T-helper 2 cell treated with Interferon-gamma antibody and Interleukin-4, amounts not matched to agents 100 ng/mL and 5 ng/mL, for 36 hours (primary cell): ENCODE results near the gene ISG20L2. TPM values are rescaled to one million over a fixed set of nuclear protein-coding genes. Genes with fewer than 3 reads are reported as not detected.

Experiments used
- intact Hi-C: fragments of 100-400 bp; cut with micrococcal nuclease; formaldehyde crosslinking; loops from one replicate; pipeline ENCODE4 v1.15.1; 2023
- total RNA-seq: library from RNA; stranded (reverse); gene quantifications from 2 replicates; pipeline ENCODE4 v1.2.3, GENCODE V29; 2022

The ISG20L2 gene
- total RNA-seq, 1 donor from 2014 or later = 59.3 TPM

DNA sequence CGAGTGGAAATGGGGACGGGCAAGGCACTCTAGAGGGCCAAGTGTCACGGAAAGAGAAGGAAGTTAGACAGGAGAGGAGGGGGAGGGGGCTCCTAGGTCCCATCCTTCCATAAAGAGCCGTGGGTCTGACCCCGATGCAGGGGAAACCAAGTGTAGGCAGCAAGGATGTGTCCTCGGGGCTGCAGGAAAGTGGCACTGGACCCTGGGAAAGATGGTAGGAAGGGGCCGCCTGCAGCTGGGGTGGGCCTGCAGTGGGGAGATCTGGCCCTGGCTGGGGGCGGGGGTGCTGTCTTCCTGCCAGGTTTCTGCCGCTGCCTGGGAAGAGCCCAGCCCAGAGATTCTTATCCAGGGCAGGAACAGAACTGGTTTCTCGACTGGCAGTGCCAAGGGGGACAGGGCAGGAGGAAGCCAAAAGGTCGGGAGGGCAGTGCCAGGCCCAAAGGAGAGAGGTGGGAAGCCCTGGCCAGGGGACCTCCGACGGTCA is 36.1 kb downstream of the ISG20L2 start:
- intact Hi-C loops = no loop called here

DNA sequence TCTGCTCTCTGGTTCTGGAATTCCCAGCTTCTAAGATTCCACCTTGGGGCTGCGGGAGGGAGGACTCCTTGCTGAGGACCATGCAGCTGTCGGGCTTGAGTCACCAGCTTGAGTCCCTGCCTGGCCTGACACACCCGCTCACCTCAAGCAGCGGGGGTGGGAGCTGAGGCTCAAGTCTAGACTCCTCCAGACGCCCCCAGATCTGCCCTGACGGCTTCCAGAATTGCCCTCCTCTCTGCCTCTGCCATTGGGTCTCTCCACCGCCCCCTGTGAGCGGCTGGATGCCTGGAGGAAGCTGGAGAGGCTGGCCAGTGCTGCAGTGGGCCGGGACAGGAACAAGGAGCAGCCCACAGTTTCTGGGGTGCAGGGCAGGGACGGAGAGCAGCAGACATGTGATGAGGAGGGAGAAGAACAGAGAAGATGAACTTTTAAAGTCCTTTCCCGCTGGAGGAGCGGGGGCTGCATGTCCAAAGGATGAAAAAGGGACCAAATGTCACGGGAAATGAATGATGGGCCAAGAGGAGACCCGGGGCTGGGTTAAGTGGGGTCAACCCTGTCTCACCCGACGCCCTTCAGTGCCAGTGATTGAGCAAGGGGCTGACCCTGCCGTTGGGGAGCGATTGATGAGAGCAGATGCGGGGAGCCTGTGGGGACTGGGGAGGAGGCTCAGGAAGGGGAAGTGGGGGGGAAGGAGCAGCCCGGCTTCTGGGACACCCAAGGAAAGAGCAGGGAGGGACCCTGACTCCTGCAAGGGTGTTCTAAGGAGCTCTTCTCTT is 36.7 kb downstream of the ISG20L2 start:
- intact Hi-C loops = no loop called here

DNA sequence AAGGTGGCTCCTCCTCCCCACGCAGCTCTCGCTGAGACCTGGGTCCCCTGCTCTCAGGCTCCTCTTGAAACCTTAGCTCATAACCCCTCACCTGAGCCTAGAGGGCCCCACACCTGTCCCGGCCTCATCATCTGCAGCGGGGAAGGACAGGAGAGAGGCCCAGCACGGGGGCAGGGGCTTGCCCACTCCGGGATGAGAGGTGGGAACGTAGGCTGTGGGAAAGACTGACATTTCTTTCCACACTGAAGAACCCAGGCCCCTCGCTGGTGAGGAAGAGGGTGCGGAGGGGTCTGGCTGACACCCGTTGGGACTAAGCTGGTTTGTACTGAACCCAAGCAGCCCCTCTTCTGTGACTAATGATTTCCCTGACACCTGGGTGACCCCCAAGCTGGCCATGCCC is 37.4 kb downstream of the ISG20L2 start:
- intact Hi-C loops = no loop called here

DNA sequence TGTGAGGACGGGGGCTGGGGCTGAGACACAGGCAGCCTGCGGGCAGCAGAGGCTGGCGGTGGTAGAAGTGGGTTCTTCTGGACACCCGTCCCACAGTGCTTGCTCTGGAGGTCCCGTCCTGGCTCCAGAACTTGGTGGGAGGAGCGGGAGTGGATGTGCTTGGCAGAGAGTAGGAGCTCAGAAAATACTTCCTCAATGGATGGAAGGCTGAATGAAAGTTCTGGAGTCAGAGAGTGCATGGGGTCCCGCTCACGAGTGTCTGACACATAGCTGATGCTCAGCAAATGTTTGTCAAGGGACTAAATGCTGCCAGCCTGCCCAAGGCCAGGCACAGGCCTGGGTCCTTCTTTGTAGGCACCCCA is 37.9 kb downstream of the ISG20L2 start:
- intact Hi-C loops = no loop called here

DNA sequence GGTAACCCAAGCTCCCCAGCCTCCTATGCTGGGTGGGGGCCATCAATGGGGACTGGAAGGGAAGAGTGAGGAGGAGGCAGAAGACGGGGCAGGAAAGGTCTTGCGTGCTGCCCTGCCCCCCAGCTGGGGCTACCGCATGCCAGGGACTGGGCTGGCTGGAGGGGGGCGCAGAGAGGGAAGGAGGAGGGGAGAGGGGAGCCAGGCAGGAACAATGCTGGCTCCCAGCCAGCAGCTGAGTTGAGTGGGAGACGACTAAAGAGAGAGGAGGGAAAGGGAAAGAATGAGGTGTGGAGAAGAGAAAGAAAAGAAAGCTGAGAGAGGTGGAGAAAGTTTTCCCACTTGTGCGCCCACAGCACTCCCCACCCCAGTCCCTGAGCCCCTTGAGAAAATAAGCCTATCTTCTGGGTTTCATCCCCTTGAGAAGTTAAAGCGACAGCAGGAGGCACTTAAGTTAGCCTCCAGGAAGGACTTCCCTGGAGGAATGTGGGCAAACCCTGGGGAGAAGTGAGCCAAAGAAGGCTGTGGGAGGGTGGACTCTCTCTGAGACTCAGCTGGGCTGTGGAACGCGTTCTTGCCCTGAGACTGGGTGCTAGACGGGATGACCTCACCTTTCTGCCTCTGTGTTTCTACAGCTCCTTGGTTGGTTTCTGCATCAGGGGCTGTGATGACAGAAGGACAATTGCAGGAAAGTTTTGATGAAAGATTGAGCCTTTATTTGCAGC is 38.5 kb downstream of the ISG20L2 start:
- intact Hi-C loops = loop anchor here (1.0 to 10.0 kb wide), 4 partner anchors 16 to 205 kb away; partner anchors contain the start of genes PEAR1 and PRCC

DNA sequence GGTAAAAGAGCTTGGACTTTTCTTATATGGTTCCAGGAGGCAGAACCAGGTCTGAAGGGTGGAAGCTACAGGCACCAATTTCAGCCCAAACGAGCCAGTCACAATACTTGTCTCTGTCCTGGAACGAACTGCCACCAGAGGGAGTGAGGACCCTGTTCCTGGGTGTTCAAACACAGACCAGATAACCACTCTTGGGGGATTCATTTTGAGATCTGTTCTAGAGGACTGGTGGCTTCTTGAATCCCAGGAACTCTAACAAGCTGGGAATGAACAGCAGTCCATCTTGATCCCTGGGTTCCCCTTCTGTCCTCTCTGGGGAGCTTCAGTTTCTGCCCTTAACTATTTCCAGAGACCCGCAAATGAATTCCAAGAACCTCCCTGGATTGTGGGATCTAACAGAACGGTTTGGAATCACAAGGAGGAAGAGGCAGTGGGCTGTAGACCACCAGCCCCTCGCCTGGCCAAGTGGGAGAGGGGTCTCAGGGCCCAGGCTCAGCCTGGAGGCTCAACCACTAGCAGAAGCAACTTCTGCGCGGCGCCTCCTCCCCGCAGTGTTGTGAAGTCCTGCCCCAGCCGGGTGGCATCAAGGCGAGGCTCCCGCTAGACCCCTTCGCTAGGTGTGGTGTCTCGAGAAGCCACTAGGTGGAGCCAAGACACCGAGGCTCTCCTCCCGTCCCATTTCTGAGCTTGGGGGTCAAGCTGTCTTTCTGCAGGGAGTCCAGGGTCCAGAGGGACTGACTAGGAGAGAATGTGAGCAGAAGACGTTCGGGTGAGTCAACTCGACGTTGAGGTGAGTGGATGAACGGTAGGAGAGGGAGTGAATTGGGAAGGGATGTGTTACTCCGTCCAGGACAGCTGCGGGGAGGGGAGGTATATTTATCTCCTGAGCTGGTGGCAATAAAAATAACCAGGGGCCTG is 39.3 kb downstream of the ISG20L2 start:
- intact Hi-C loops = loop anchor here (1.0 to 10.0 kb wide), 4 partner anchors 17 to 206 kb away; partner anchors contain the start of genes PEAR1 and PRCC

DNA sequence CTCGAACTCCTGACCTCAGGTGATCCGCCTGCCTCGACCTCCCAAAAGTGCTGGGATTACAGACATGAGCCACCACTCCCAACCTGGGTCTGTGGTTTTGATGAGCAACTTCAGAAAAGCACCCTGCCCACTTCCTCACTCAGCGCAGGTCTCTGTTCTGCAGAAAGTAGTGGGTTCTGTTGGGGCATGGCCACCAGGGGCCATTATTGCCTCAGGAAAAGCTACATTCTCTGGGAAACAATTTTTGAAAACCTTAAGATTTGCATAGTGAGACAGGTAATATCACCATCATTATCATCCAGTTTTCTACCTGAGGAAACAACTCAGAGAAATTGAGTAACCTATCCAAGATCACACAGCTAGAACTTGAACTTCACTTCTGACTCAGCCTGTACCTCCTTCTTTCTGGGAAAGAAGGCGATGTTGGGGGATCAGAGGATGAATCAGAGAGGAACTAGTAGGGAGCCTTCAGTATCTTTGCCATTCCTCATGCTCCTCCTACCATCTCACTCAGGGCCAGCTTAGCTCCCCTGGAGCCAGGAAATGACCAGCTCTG is 44.3 kb downstream of the ISG20L2 start:
- intact Hi-C loops = loop anchor here (10.0 kb wide), 2 partner anchors 80 to 210 kb away; partner anchors contain the start of genes PEAR1 and PRCC

DNA sequence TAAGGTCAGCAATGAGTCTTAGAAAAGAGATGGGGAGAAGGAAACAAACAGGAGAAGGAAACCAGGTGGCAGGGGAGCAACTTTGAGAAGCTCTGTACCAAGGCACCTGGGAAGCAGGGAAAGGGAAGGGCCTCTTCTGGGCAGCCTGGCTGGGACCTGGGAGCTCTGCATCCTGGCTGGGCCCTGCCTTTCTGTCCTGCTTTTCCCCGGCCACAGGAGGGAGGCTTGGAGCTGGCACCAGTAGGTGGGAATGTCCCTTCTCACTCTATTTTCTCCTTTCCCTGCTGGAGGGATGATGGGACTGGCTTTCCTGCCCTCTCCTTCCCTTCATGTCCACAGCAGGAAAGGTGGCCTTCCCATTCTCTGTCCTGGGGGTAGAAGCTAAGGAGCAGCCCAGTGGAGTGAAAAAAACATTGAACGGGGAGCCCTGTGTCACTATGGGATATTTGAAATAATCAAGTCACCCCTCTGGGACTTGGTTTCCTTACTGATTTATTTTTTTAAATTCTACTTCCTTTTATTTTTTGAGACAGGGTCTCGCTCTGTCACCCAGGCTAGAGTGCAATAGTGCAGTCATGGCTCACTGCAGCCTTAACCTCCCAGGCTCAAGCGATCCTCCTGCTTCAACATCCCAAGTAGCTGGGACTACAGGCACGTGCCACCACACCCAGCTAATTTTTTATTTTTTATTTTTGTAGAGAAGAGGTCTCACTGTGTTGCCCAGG is 46.2 kb downstream of the ISG20L2 start:
- intact Hi-C loops = loop anchor here (10.0 kb wide), 2 partner anchors 82 to 212 kb away; partner anchors contain the start of genes PEAR1 and PRCC

DNA sequence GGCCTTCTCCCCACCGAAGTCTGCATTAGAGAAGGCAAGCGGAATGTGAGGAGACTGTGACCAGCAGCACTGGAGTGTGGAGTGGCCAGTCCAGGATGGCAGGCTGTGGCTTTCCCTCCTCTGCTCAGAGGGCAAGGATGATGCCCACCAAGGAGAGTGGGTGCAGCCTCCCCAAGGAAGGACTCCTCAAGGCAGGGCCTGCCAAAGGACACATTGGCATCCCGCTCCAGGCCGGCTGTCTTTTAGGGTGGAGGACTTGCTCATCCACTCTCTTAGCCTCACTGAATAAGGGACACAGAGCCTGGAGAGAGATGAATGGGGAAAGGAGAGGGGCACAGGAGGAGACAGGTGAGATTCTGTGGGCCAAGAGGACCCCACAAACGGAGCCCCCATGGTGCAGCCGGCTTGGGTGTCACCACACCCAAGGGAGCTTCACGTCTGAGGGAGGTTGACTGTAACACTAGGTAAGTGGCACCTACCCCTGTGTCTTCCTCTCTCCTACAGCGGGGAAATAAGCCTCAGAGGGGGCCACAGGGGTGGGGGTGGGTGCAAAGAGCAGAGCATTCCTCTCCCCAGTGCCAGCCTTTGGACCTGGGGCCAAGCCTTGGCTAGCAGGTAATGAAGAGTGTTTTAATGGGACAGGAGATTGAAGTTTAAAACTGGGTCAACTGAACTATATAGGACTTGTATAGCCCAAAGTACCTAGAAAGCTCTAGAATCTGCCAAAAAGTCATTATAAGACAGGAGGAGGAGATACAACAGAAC is 47.2 kb downstream of the ISG20L2 start:
- intact Hi-C loops = loop anchor here (10.0 kb wide), 2 partner anchors 83 to 213 kb away; partner anchors contain the start of genes PEAR1 and PRCC

DNA sequence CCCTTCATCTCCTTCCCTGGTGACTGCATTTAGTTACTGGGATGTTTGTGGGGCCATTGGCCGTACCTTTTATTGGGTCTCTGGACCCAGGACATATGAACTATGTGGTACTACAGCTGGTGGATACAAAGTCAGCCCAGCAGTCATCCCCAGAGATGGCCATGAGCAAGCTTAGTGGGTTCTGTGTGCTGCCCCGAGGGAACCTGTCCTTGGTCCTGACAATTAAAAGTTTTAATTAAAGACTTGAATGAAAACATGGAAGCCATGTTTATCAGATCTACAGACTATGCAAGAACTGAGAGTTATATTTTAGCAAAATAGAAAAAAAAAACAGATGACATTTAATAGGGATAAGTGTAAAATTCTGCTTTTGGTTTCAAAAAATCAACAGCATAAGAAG is 48.5 kb downstream of the ISG20L2 start:
- intact Hi-C loops = loop anchor here (10.0 kb wide), 2 partner anchors 85 to 215 kb away; partner anchors contain the start of genes PEAR1 and PRCC

DNA sequence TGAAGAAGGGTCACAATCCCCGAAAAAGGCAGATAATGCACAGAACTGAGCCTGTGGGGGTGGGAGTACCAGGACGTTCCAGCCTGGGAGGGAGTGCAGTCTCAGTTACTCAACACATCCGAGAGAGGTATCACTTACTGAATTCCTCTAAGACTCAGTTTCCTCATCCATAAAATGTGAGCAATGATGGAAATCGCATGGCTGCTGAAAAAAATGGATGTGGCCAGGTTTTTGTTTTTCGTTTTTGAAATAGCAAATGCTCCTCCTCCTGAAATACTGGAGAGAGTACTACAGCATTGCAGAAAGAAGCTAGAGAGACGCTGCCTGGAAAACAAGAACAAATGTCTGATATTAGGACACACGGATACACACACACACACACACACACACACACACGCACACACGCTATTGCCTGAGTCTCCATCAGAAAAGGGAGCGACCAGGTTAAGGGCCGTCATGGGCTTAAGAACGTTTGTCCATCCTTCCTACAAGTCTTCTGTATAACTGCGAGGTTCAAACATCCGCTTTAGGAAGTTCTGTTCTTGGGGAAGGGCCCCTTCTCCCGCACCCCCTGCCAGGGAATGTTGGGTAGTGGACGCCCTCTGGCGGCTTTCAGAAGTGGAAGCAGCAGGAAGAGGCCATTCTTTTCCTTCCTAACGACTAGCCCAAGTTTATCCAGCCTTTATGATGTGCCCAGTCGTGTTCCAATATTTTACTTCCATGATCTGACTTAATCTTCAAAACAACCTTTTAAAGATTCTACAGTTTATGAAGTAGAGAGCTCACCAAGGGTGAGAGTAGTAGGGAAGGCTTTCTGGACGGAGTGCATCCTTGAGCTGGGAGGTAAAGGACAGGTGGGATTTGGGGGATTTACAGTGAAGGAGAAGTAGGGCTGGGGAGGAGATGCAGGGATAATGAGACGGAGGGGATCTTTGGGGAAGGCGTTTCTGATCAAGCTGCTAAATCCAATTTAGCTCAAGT is 50.7 kb downstream of the ISG20L2 start:
- intact Hi-C loops = loop anchor here (1.0 kb wide), 2 partner anchors 18 to 53 kb away; no protein-coding TSS in a partner anchor

DNA sequence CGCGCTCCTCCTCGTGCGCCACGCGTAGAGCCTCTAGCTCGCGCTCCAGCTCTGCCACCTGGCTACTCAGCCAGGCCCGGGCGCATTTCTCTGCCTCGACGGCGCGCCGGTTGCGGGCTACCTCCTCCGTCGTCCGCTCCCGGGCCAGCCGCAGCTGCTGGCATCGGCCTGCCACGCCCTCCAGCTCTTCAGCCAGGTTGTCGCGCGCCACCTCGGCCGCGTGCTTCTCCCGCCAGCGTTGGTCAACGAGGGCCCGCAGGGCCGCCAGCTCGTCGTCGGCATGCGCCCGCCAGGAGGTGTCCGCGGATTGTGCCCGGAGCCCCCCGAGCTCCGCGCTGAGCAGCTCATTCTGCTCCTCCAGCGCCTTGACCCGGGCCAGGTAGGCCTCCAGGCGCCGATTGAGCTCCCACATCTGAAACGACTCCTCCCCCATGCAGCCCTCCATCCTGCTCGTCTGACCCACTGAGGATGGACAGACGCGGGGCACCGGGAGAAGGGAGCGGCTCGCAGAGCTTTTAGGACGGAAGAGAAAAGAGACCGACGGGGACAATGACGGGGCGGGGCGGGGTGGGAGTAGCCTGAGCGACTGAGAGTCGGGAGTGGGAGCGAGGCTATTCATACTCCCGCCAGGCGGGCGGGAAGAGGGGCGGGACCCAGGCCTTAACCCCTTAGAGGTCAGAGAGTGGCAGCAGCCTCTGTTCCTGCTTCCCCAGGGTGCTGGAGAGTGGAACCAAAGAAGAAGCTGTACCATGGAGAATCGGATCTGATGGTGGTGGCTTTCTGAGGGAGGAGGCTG is 51.5 kb downstream of the ISG20L2 start, which contains the start of gene NES:
NES (minus strand) TSS at position 588 of the 796 bp plus-strand sequence; CDS start at position 445, 143 bp downstream.
- intact Hi-C loops = no loop called here

DNA sequence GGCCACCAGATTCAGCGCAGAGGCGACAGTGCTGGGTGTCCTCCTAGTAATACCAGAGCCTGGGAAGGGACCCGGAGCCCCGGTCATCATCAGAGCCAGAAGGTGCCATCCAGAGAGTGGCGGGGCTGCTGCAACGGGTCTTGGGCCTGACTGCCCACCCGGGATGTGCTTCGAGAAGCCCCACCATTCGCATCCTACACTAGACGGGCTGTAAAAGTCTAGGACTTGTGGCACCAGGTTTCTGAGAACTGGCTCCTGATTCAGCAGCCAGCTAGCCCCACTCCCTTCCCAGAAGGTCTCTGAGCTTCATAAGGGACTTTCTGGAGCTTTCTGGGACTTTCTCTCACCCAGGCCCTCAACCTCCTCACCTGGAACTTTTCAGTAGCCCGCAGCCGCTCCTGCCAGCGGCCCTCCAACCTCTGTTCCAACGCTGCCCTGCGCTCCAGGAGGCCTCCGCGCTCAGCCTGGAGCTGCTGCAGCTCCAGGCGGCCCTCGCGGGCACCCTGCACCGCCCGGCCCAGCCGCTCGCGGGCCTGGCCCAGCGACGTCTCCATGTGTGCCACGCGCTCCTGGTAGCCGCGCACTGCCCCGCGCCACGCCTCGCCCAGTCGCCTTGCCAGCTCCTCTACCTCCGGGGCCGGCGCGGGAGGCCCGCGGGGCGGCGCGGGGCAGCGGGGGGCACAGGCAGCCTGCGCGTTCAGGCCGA is 52.3 kb downstream of the ISG20L2 start:
- intact Hi-C loops = no loop called here

DNA sequence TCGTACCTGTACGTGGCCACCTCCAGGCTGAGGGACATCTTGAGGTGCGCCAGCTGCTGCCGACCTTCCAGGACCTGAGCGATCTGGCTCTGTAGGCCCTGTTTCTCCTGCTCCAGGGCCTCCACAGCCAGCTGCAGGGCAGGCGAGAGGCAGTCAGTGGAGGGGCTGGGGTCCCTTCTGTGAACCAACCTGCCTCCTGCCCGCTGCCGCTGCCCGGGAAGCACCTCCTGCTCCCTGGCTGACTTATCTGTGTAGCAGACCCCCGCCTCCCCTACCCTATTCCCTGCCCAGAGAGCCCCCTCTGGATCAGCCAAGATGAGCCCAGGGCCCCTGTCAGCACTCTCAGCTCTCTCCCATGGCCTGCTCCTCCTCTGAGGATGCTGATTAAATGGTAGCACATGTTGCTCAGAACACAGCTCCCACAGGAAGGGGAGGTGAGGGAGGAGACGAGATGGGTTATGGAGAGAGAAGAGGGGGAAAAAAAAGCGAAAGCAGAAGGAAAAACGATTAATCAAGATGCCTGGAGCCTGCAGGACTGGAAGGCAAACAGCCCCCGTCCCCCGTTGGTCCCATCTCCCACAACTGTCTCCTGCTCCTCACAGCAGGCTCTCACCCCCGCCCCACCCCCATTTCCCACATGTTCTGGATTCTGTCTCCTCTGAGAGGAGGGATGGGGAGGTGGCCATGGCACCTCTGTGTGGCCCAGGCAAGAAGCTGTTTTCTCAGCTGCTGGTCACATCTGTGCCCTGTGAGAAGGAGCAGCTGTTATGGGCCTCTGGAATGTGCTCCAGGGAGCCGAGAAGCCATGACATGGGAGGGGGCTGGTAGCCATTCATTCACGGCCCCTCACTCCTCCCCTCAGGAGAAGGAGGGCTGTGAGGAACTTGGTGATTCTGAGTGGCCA is 53.1 kb downstream of the ISG20L2 start:
- intact Hi-C loops = no loop called here

DNA sequence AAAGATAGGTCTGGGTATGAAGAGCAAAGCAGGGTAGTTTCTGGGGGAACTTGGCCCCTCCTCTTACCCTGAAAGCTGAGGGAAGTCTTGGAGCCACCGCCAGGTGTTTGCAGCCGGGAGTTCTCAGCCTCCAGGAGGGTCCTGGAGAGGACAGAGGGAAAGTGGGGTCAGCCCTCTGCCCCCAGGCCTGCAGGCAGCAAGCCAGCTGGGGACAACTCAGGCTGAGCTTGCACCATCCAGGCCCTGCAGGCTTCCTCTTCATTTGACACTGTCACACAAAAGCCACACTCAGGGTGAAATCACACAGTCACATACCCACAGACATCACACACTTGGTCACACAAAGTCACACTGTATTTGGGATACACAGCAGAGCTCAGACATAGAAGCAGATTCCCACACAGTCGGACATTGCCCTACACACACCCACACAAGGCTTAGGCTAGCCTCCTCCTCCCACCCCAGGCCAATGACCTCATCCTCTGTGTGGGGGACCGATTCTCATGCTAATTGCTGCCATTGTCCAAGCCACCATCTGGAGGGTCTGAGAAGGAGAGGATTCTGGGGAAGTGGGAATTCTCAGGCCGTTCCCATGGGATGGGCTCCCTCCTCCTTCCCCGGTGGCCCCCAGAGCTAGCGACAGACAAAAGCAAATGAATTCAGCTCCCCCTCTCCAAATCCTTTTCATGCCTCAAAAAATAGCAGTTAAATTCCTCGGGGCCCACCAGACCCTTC is 55.0 kb downstream of the ISG20L2 start:
- intact Hi-C loops = no loop called here
